Stimulated activated naive CD8-positive, alpha-beta T cell treated with anti-CD3 and anti-CD28 coated beads, Interleukin-15, amount 100 ng/mL, for 72 hours (primary cell): Measurements from ENCODE around the gene RACGAP1.

Source experiments
- ATAC-seq: fragments of 150-1000 bp; cut with Tn5 transposase; 2 replicates; pipeline ENCODE4 v1.10.0; 2021; ENCODE audit warnings: mild to moderate bottlenecking, moderate library complexity
- DNase-seq, 2 donors: peaks; one replicate each; pipeline ENCODE4 v3.0.0; 2021 to 2022
- H3K27ac Mint-ChIP-seq, 2 donors: one replicate each; pipeline ENCODE4 v1.8.0; 2022; ENCODE audit warnings: mild to moderate bottlenecking in 2 of 2, mixed read lengths in 2 of 2, moderate library complexity in 2 of 2
- H3K27me3 Mint-ChIP-seq: one replicate; pipeline ENCODE4 v1.8.0; 2022; ENCODE audit warnings: mixed read lengths
- H3K4me1 Mint-ChIP-seq: one replicate; pipeline ENCODE4 v1.8.0; 2022; ENCODE audit warnings: mild to moderate bottlenecking, mixed read lengths
- H3K4me3 Mint-ChIP-seq, 2 donors: one replicate each; pipeline ENCODE4 v1.8.0; 2022; ENCODE audit warnings: mild to moderate bottlenecking in 2 of 2, mixed read lengths in 2 of 2, moderate library complexity in 1 of 2
- H3K9me3 Mint-ChIP-seq, 2 donors: one replicate each; pipeline ENCODE4 v1.8.0; 2022; ENCODE audit warnings: mixed read lengths in 2 of 2

The RACGAP1 gene

DNA sequence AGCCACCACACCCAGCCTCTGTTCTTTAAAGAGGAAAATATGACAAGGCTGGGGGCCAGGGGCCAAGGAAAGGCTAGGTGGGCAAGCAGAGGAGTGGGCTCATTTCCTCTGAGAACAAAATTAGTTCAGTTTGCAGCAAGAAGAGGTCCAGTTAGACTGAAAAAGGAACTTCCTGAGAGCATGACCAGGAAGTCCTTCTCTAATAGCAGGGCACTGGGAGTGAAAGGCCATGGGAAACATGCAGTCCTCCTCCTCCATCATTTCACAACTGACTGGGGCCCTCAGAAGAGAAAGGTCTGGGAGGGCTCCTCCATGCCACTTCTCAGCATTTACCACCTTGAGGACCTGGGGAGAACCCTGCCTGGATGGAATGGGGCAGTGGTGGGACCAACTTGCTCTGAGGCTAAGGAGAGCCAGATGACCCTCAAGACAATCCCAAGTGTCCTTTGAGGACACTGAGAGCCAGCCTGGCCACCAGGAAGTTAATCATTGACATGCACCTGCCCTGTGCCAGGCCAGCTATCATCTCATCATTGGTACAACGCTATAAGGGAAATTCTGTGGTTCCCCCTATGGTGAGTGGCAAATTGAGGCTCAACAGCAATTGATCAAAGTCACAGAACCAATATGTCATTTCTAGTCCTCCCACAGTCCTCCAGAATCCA is 72.8 kb downstream of the RACGAP1 start:
- H3K27me3 Mint-ChIP-seq: peaks cover 83% of the 10 kb centered on the region
- ATAC-seq (no peak), DNase-seq (no peak)
- no peaks in the 10 kb centered on the region for H3K4me1 Mint-ChIP-seq
- peak overlapping the region in 1 of 2 donors; percentile 64 for H3K27ac Mint-ChIP-seq
- H3K4me3 Mint-ChIP-seq: no peak overlapping the region
- H3K9me3 Mint-ChIP-seq: no peaks in the 10 kb centered on the region

DNA sequence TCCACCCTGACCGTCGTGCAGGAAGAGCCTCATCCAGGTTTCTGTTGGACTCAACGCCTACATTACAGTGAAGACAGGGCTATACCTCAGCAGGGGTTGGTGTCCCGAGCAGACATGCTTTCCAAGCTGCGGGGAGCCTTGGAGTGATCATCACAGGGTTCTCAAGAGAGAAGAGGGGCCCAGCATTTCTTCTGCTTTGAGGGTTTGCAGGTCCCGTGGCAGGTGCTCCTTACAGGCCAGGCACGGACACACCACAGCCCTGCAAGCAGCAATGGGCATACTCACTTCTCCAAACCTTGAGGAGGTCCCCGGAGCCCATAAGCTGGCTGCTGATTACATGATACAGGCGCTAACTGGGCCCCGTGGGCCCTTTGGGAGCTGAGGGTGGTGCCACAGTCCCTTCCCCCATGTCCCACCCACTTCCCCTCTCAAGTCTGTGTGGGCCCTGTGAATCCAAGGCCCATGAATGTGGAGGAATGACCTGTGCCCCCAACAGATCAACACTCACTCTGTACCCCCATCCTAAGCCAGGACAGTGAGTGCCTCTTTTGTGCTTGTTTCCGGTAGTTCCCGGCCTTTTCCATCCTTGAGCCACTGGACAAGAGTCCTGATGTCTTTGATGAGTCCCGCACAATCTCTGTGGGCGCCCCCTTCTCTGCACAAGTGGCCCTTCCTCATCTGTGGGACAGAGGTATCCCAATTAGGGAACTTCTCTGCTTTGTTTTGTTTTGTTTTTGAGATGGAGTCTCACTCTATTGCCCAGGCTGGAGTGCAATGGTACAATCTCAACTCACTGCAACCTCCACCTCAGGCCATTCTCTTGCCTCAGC is 73.7 kb downstream of the RACGAP1 start:
- no peak for ATAC-seq
- peaks cover 74% of the 10 kb centered on the region for H3K27me3 Mint-ChIP-seq

GRCh38 chr12:49950273-49951251 is 74.7 kb downstream of the RACGAP1 start, which contains the start of gene AQP2:
Gene AQP2 (plus strand): TSS chr12:49950737. CDS start chr12:49950831, 94 bp downstream.
- H3K27me3 Mint-ChIP-seq: peaks cover 63% of the 10 kb centered on the region
- no peaks in the 10 kb centered on the region for H3K9me3 Mint-ChIP-seq
- H3K4me1 Mint-ChIP-seq: peaks cover 10% of the 10 kb centered on the region
- H3K27ac Mint-ChIP-seq: no peak within 1 kb of the TSS
- DNase-seq (no peak), ATAC-seq (no peak)
- no peak within 1 kb of the TSS for H3K4me3 Mint-ChIP-seq

More for the DNA sequence above, 73.7 kb downstream of the RACGAP1 start:
- no peak overlapping the region for H3K27ac Mint-ChIP-seq
- no peak overlapping the region for H3K4me3 Mint-ChIP-seq
- H3K9me3 Mint-ChIP-seq: no peaks in the 10 kb centered on the region
- no peaks in the 10 kb centered on the region for H3K4me1 Mint-ChIP-seq
- no peak for DNase-seq

DNA sequence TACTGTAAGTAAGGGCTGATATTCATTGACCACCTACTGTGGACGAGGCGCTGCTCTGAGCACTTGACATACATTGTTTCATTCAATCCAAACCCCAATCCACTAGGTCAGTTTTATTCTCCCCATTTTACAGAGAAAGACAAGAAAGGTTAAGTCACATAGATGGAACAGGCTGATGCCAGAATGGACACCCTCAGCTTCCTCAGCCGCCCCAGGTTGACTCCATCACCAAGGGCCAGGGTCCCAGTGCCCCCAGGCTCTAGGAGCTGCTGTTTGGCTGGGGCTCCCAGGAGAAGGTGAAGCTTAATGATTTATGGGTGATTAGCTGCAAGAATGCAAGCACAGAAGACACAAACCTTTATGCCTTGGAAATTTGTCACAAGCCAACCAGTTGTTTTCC is 75.4 kb downstream of the RACGAP1 start:
- ATAC-seq (no peak), DNase-seq (no peak)
- no peaks in the 10 kb centered on the region for H3K9me3 Mint-ChIP-seq
- peaks cover 56% of the 10 kb centered on the region for H3K27me3 Mint-ChIP-seq
- H3K4me3 Mint-ChIP-seq: no peak overlapping the region
- H3K27ac Mint-ChIP-seq: no peak overlapping the region
- peaks cover 17% of the 10 kb centered on the region for H3K4me1 Mint-ChIP-seq

GRCh38 chr12:49948866-49949845 is 76.1 kb downstream of the RACGAP1 start:
- Mint-ChIP-seq H3K4me1 (peaks cover 22% of the 10 kb centered on the region), H3K9me3 (no peaks in the 10 kb centered on the region), H3K27me3 (peaks cover 49% of the 10 kb centered on the region), H3K4me3 (no peak overlapping the region), H3K27ac (no peak overlapping the region)
- no peak for ATAC-seq
- DNase-seq: no peak

DNA sequence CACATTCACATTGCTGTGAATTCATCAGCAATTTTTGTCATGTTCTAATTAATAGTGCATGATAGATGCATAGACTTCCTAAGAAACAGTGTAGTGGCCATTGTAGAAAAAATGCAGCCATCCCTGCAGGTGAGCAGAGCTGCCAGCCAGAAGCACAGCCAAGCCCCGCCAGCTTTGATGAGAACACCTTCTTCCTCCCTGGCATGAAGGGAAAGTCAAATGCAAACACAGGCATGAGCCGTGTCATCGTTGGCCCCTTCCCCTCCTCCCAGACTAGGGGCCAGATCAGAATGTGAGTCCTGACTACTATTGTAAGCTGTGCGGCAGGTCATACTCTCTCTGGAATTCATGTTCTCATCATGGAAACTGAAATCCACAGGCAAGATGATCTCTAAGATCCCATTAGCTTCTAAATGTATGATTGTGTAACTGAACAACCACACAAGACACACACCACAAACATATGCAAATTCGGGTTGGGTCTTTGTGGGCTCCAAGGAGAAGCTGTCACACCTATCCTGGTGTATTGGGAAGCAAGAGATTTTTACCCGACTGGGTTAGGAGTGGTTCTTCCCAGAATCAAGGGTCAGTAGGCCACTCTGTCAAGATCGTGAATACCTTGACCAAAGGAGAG is 77.6 kb downstream of the RACGAP1 start:
- H3K4me1 Mint-ChIP-seq: peaks cover 22% of the 10 kb centered on the region
- no peak for ATAC-seq
- peaks cover 35% of the 10 kb centered on the region for H3K27me3 Mint-ChIP-seq
- no peaks in the 10 kb centered on the region for H3K9me3 Mint-ChIP-seq
- no peak for DNase-seq
- no peak overlapping the region for H3K4me3 Mint-ChIP-seq
- peak overlapping the region in 1 of 2 donors; percentile 64 for H3K27ac Mint-ChIP-seq

DNA sequence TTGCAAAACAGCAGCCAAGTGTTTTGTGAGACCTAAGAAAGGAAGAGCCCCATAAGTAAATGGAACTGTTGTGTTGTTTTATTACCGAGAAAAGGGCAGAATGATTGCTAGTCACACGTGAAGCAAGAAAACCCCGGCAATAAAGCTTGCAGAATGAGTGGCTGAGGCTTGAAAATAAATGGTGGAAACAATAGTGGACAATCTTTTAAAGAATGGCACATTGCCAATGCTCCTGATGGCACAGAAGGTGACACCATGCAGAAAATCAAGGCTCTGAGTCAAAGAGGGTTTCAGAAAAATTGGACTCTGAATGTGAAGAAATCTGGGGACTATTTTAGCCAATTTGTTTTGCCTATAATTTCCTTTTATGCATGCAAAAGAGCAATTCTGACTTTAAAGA is 78.8 kb downstream of the RACGAP1 start:
- Mint-ChIP-seq H3K27me3 (peaks cover 28% of the 10 kb centered on the region), H3K9me3 (no peaks in the 10 kb centered on the region), H3K4me3 (no peak overlapping the region), H3K27ac (no peak overlapping the region), H3K4me1 (peaks cover 22% of the 10 kb centered on the region)
- ATAC-seq: no peak
- no peak for DNase-seq

- Mint-ChIP-seq H3K4me3 (peak overlapping the region in 1 of 2 donors; percentile 89), H3K27ac (peak overlapping the region in 1 of 2 donors; percentile 97), H3K4me1 (peaks cover 22% of the 10 kb centered on the region), H3K27me3 (peaks cover 27% of the 10 kb centered on the region), H3K9me3 (no peaks in the 10 kb centered on the region)
- ATAC-seq: no peak
- no peak for DNase-seq
Measured at GRCh38 chr12:49946086-49946485, 79.2 kb downstream of the RACGAP1 start.

DNA sequence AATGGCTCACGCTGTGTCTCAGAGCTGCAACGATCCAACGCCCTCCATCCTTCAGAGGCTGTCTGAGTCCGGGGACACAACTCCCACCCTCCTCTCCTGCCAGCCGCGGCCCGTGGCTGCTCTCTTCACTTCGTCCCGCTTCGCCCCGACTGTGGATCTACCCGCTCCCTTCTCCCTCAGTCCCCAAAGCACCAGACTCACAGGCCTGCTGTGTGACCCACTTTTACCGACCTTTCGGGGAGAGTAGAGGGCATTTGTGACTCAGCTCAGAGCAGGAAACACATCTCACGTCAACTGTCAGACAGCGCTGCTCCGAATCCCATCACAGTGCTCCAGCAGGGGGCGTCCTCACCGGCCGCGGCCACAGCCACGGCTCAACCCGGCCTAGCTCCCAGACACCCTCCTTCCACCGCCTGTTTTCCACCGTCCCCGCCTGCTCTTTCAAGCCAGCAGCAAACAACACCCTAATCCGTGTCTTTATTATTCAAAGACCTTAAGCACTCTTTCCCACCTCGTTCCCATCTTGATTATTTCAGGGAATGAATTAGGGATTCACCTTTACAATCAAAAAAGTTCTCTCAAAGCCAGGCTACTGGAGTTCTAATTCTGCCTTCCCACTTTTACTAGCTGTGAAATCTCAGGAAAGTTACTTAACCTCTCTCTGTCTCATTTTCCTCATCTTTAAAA is 79.8 kb downstream of the RACGAP1 start:
- DNase-seq (peak; percentile 87 to 91), ATAC-seq (peak; percentile 99)
- peak overlapping the region; percentile 96 to 97 for H3K27ac Mint-ChIP-seq
- peaks cover 22% of the 10 kb centered on the region for H3K27me3 Mint-ChIP-seq
- H3K9me3 Mint-ChIP-seq: no peaks in the 10 kb centered on the region
- peaks cover 22% of the 10 kb centered on the region for H3K4me1 Mint-ChIP-seq
- H3K4me3 Mint-ChIP-seq: peak overlapping the region; percentile 89 to 90

GRCh38 chr12:49944718-49945117 is 80.6 kb downstream of the RACGAP1 start:
- peaks cover 13% of the 10 kb centered on the region for H3K27me3 Mint-ChIP-seq
- no peak overlapping the region for H3K27ac Mint-ChIP-seq
- no peaks in the 10 kb centered on the region for H3K9me3 Mint-ChIP-seq
- no peak for DNase-seq
- peaks cover 22% of the 10 kb centered on the region for H3K4me1 Mint-ChIP-seq
- H3K4me3 Mint-ChIP-seq: no peak overlapping the region
- ATAC-seq: no peak

DNA sequence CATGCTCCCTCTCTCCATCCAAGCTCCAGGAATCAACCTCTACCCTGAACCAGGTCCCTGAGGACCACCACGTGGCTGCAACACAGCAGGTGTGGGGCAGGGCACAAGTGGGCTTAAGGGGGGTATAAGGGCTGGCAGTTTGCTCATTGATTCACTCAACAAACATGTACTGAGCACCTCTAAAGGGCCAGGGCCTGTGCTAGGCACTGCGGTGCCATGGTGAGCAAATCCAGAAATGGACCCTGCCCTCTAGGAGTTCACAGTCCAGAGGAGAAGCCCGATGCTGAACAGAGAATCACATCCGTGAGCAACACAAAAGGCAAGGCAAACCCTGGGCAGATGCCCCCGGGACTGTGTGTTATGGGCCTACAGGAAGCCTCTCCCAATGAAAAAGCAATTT is 81.2 kb downstream of the RACGAP1 start:
- ATAC-seq (no peak), DNase-seq (no peak)
- Mint-ChIP-seq H3K9me3 (no peaks in the 10 kb centered on the region), H3K27me3 (peaks cover 8% of the 10 kb centered on the region), H3K4me3 (no peak overlapping the region), H3K4me1 (peaks cover 22% of the 10 kb centered on the region), H3K27ac (no peak overlapping the region)

- Mint-ChIP-seq H3K9me3 (no peaks in the 10 kb centered on the region), H3K4me3 (no peak overlapping the region), H3K27me3 (peaks cover 3% of the 10 kb centered on the region), H3K27ac (no peak overlapping the region), H3K4me1 (peaks cover 22% of the 10 kb centered on the region)
- no peak for ATAC-seq
- DNase-seq: no peak
Measured at GRCh38 chr12:49943625-49943960, 81.7 kb downstream of the RACGAP1 start.

DNA sequence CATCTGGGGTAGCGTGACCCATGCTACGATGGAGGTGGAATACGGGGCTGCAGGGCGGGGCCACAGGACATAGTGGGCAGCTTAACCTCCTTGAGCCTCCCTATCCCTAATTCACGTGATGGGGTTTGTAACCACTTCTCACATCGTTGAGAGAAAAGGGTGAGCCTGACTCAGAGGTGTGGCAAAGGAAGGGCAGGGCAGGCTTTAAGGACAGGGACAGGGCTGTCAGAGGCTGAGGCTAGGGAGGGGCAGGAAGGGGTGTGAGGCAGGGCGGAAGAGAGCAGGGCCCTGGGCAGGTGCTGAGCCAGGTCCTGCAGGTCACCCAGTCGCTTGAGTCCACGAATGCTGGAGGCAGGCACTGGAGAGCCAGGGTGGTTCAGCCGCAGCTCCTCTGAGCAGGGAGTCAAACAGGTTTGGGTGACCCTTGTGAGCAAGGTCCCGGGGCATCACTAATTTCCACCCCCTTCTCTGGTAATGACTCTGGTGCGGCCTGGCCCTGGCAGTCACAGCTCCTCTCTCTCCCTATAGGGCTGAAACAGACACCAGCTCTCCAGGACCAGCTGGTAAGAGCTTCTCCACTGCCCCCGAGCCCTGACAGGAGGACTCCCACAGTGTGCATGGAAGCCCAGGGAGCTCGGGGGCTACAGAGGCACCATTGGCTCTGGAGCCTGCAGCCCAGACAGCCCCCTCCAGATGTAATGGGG is 82.2 kb downstream of the RACGAP1 start:
- Mint-ChIP-seq H3K4me3 (no peak overlapping the region), H3K27me3 (no peaks in the 10 kb centered on the region), H3K27ac (no peak overlapping the region), H3K4me1 (peaks cover 22% of the 10 kb centered on the region), H3K9me3 (no peaks in the 10 kb centered on the region)
- ATAC-seq (no peak), DNase-seq (no peak)
